ENCODE measurements around the gene S100A3. TPM values are rescaled to one million over a fixed set of nuclear protein-coding genes. Genes with fewer than 3 reads are reported as not detected.

The S100A3 gene
- total RNA-seq, 2 donors from 2014 or later, result 0.46 TPM; not detected in 1

- peak; percentile 72 for DNase-seq (ENCODE audit: low spot score)
- no peaks in the 10 kb centered on the region for H3K9me3 ChIP-seq
- H3K27me3 ChIP-seq (replicated peaks; ENCODE audit: insufficient read depth), result no peaks in the 10 kb centered on the region
- no peaks in the 10 kb centered on the region for H3K36me3 ChIP-seq
- intact Hi-C loops (cut with DNase I), result loop anchor here (1.0 to 10.0 kb wide), 3 partner anchors 22 to 234 kb away; no protein-coding TSS in a partner anchor
- no peaks in the 10 kb centered on the region for H3K4me1 ChIP-seq (replicated peaks)
- TF ChIP-seq POLR2AphosphoS5 (IDR thresholded peaks at IDR 0.05) (peak; percentile 42), CTCF (IDR thresholded peaks at IDR 0.05) (peak; percentile 62 to 94 (median 80)), POLR2A (IDR thresholded peaks at IDR 0.05) (no peak)
- H3K4me3 ChIP-seq, result no peak overlapping the region
- WGBS, result 3% methylated on average over 7 of the region's 7 CpGs
- no peak overlapping the region for H3K27ac ChIP-seq
Observed at GRCh38 chr1:153510984-153511410, 38.1 kb downstream of the S100A3 start.

GRCh38 chr1:153509729-153510354 lies 39.2 kb downstream of the S100A3 start:
- intact Hi-C loops (cut with DNase I), result loop anchor here (2.0 to 10.0 kb wide), 2 partner anchors 23 to 235 kb away; no protein-coding TSS in a partner anchor
- H3K4me1 ChIP-seq (replicated peaks), result no peaks in the 10 kb centered on the region
- H3K4me3 ChIP-seq, result no peak overlapping the region
- no peak for TF ChIP-seq POLR2AphosphoS5 (IDR thresholded peaks at IDR 0.05)
- peak in 2 of 4 experiments; percentile 27 to 54 for TF ChIP-seq CTCF (IDR thresholded peaks at IDR 0.05)
- no peak for DNase-seq (ENCODE audit: low spot score)
- H3K36me3 ChIP-seq, result no peaks in the 10 kb centered on the region
- WGBS, result 77% methylated on average over 4 of the region's 4 CpGs
- no peak overlapping the region for H3K27ac ChIP-seq
- no peaks in the 10 kb centered on the region for H3K9me3 ChIP-seq
- no peaks in the 10 kb centered on the region for H3K27me3 ChIP-seq (replicated peaks; ENCODE audit: insufficient read depth)

GRCh38 chr1:153509036-153509435 lies 40.0 kb downstream of the S100A3 start:
- Histone ChIP-seq H3K27me3 (replicated peaks; ENCODE audit: insufficient read depth) (no peaks in the 10 kb centered on the region), H3K4me1 (replicated peaks) (no peaks in the 10 kb centered on the region)

GRCh38 chr1:153507926-153508583 lies 41.0 kb downstream of the S100A3 start:
- H3K9me3 ChIP-seq, result no peaks in the 10 kb centered on the region
- no peaks in the 10 kb centered on the region for H3K4me1 ChIP-seq (replicated peaks)
- DNase-seq (ENCODE audit: low spot score), result no peak
- 72% methylated on average over 11 of the region's 11 CpGs for WGBS
- intact Hi-C loops (cut with DNase I), result no loop called here
- no peak overlapping the region for H3K27ac ChIP-seq
- no peaks in the 10 kb centered on the region for H3K36me3 ChIP-seq
- TF ChIP-seq POLR2A (IDR thresholded peaks at IDR 0.05) (no peak), CTCF (IDR thresholded peaks at IDR 0.05) (no peak), POLR2AphosphoS5 (IDR thresholded peaks at IDR 0.05) (no peak)
- no peak overlapping the region for H3K4me3 ChIP-seq
- H3K27me3 ChIP-seq (replicated peaks; ENCODE audit: insufficient read depth), result no peaks in the 10 kb centered on the region

More at GRCh38 chr1:153509036-153509435, 40.0 kb downstream of the S100A3 start:
- no peaks in the 10 kb centered on the region for H3K36me3 ChIP-seq
- DNase-seq (ENCODE audit: low spot score), result no peak
- no peak for TF ChIP-seq POLR2AphosphoS5 (IDR thresholded peaks at IDR 0.05)
- TF ChIP-seq CTCF (IDR thresholded peaks at IDR 0.05), result no peak
- TF ChIP-seq POLR2A (IDR thresholded peaks at IDR 0.05), result no peak
- no peaks in the 10 kb centered on the region for H3K9me3 ChIP-seq
- H3K4me3 ChIP-seq, result no peak overlapping the region
- intact Hi-C loops (cut with DNase I), result no loop called here
- 92% methylated on average over 3 of the region's 3 CpGs for WGBS
- no peak overlapping the region for H3K27ac ChIP-seq

Data from prostate gland (tissue), 2 donors.